GM18505 (cell line): ENCODE data around the gene TMEM179B.
A peak's percentile ranks its signal among the peaks of the same experiment; 100 is the strongest.
"Not testable (repeated sequence)": the region's sequence is repeated elsewhere in the genome, so short reads cannot be mapped to it uniquely, and the experiment has no call there.

Source experiments
- ATAC-seq: cut with Tn5 transposase; IDR thresholded peaks from one replicate; pipeline ENCODE4 v1.9.1; 2021; ENCODE audit not compliant: unreplicated experiment
- POLR2A ChIP-seq: IDR thresholded peaks from 4 replicates; pipeline ENCODE4 v1.6.1; 2011; ENCODE audit warnings: borderline replicate concordance; ENCODE audit not compliant: insufficient read depth, insufficient read length; ENCODE audit errors: extremely low read depth

The TMEM179B gene

DNA sequence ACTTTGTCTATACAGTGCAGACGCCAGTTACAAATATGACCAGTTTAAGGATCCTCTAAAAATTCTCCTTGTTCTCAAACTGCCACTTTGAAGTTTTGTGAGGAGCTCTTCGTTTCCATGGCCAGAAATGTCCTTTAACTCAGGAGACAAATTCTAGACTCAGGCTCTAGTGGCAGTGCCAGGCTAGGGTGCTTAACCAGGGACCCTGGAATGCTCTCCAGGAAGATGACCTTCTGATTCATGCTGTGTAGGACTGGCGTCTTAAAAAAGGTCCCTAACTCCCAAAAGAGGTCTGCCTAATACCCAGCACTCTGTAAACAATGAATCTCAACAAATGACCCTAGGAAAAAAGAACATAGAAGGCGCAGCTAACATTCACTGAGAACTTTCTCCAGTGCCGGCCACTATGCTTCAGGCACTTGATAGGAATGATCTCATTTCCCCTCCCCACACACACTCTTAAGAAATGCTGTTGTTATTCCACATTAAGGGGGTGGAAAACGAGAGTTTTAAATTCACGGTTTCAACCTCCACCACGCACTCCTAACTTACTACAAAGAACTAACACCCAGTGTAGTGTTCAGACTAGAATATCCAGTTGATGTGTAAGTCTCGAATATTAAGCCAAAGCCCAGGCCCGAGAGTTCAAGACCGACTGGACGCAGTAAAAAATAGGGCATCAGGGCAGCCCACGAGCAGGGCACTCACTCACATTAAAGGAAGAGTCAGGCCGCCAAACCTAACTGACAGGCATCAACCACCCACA lies 17.3 kb downstream of the TMEM179B start:
- TF ChIP-seq POLR2A: no peak
- no peak for ATAC-seq

DNA sequence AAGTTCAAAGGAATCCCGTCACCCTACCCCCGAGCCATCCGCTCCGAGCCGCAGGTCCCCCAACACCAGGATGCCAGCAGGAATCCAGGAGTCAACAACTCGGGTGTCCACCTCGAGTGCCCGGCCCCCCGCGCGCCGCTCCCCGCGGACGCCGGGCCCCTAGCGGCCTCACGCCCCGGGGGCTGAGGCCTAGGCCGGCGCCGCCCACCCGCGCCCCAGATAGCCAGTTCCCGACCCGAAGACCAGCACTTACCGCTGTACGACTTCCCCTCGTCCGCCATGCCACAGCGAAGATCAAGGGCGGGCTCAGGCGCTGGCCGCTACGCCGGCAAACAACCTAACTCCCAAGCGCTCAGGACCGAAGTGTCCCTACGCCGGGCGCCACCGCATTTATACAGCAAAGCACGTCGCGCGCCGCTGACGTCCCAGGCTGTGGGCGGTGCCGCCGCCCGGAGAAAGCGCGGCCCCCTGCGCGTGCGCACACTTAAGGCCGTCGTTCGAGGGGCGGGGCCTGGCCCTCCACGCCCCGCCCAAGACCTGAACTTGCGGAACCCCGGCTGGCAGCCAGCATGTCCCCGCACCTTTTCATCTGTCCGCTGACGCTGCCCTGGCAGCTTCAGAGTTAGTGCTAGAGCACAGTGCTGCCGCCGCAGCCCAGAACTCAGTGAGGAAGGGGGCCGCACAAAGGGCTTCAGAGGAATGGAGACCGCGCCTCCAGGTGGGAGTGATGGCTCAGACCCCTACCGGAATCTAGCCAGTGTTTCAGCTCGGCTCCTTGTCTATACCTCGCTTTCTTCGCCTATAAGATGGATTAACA lies 18.1 kb downstream of the TMEM179B start, which contains the start of gene NXF1:
NXF1 (minus strand) TSS at position 365 of the 817 bp plus-strand sequence; CDS start at position 281, 84 bp downstream.
- peak; percentile 100 for TF ChIP-seq POLR2A
- ATAC-seq: peak; percentile 83

DNA sequence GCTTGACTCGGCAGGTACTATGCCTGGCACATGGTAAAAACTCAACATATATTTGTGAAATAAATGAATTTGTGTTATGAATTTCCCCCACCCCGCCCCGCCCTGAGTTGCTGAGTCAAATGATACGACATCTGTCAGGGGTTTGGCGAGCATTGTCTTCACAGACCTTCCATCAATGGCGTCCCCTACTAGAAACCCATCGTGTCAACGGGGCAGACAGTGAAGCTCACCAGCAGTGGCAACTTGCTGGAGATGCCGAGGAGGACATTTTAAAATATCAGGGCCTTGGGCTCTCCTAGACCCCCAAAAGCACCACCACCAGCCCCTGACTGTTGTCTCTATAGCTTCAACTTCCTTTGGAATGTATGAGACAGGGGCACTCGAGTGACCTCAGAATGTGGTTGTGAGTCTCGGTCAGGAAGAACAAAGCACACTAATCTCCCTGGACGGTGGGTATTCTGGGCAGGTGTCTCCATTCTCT lies 18.8 kb downstream of the TMEM179B start:
- TF ChIP-seq POLR2A: no peak
- ATAC-seq: no peak

DNA sequence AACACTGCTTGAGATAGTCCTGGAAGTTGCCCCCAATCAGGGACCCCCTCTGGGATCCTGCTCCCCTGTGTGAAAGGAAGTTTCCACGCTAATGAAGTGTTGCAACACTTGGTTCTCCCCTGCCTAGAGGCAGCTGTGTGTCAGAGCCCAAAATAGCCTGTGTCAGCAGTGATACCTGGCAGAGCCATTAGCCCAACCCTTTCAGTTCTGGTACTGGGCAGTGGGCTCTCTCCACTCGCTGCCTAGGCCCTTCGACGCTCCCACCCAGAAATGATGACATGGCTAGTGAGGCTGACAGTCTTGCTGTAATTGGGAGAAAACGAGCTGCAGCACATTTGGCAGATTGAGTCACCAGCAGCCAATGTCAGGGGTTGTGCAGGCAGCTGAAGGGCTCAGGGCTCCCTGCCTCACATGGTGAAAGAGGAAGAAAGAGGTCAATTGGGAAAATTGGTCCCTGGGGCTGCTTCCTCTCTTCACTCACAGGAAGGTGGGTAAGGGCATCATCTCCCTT lies 19.5 kb downstream of the TMEM179B start:
- no peak for ATAC-seq
- TF ChIP-seq POLR2A: no peak

DNA sequence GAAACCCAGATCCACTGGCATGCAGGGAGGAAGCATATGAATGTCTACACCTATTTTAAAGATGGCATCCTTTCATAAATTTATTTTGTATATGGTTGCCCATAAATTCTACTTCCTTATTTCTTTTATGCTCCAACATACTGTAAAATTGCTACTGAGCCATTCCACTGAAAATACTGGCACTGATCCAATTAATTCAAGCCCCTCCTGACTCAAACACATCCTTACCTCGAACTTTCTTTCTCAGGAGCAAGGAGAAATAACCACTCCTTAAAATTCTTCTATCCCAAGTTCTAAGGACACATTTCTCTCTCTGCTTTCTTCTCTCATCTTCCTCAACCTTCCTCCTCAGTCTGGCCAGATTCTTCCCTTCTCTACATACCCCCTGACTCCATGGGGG lies 23.5 kb downstream of the TMEM179B start:
- no peak for ATAC-seq
- no peak for TF ChIP-seq POLR2A

DNA sequence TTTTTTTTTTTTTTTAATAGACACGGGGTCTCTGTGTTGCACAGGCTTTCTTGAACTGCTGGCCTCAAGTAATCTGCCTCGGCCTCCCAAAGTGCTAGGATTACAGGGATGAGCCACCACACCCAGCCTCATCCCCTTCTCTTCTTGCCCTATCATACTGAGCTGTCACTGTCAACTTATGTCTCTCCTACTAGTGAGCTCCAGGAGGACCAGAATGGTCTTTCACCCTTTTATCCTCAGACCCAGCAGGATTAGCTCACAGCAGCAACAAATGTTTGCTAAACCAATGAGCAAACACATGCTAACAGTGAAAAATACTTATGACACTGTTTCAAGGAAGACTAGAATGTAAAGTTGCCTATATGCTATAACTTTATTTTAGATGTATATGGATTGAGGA lies 24.5 kb downstream of the TMEM179B start:
- ATAC-seq: no peak
- TF ChIP-seq POLR2A: no peak

DNA sequence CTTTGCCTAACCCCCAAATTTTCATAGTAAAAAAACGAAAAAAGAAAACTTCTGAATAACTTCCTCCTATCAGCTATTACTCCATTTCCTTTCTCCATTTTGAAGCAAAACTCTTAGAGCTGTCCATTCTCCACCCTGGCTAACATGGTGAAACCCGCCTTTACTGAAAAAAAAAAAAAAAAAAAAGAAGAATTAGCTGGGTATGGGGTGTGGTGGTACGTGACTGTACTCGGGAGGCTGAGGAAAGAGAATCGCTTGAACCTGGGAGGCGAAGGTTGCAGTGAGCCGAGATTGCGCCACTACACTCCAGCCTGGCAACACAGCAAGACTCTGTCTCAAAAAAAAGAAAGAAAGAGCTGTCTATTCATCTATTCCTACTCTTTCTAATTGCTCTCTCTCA lies 29.4 kb downstream of the TMEM179B start:
- no peak for TF ChIP-seq POLR2A
- ATAC-seq: no peak

DNA sequence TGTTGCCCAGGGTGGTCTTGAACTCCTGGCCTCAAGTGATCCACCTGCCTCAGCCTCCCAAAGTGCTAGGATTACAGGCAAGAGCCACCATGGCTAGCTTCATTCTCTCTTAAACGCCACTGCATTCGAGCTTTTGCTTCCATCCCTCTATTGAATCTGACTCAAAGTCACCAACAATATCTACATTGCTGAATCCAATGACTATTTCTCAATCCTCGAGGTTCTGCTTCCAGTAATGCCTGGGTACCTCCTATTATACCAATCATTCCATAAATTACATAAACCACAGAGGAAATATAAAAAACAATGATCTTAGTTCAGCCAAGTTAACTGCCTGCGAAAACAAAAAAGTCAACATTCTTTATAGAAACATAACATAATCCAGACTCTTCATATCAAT lies 29.9 kb downstream of the TMEM179B start:
- no peak for TF ChIP-seq POLR2A

DNA sequence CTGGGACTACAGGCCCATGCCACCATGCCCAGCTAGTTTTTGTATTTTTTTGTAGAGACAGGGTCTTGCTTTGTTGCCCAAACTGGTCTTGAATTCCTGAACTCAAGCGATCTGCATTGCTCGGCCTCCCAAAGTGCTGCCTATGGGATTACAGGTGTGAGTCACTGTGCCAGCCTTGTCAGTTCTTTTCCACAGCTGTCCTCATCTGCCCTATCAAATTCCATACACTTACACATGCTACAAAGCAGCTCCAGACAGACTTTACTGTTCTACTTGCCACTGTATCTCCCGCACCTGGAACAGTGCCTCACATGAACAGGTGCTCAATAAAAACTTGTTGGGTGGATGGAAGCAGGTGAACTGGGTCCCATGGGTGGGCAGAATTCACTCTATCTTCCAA lies 36.5 kb downstream of the TMEM179B start:
- no peak for ATAC-seq
- TF ChIP-seq POLR2A: no peak

More for the DNA sequence above, 29.9 kb downstream of the TMEM179B start:
- ATAC-seq: no peak

DNA sequence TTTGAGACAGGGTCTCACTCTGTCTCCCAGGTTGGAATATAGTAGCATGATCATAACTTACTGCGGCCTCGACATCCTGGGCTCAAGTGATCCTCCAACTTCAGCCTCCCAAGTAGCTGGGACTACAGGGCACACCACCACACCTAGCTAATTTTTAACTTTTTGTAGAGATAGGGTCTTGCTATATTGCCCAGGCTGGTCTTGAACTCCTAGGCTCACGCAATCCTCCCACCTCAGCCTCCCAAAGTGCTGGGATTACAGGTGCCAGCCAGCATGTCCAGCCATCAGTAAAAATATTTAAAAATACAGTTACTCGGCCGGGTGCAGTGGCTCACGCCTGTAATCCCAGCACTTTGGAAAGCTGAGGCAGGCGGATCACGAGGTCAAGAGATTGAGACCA lies 40.9 kb downstream of the TMEM179B start:
- not testable (repeated sequence) for ATAC-seq

DNA sequence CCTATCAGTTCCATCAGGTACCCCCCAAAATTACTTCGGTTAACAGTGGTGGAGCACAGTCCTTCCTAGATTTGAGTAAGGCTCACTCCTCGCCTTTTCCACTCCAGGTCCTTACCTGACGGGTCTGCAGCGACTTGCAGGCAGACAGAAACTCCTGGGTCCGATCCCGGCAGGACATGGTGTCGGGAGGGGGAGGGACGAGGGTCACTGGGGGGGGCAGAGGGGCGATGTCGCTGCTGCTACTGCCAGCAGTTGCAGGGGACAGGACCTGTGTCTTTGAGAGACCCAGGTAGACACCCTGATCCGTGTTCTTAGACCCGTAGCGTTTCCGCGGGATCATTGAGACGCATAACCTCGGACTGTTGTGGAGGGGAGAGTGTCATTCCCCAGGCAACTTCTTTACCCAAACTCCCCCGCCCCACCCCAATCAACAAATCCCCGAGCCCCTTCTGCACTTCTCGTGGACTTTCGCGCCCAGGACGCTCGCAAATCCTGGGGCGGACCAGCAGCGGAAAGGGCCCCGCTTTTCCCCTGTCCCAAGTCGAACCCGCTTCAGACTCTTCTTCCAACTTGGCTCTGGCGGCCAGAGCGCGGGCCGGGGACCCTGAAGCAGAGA lies 43.8 kb downstream of the TMEM179B start:
- ATAC-seq: peak; percentile 6
- no peak for TF ChIP-seq POLR2A

DNA sequence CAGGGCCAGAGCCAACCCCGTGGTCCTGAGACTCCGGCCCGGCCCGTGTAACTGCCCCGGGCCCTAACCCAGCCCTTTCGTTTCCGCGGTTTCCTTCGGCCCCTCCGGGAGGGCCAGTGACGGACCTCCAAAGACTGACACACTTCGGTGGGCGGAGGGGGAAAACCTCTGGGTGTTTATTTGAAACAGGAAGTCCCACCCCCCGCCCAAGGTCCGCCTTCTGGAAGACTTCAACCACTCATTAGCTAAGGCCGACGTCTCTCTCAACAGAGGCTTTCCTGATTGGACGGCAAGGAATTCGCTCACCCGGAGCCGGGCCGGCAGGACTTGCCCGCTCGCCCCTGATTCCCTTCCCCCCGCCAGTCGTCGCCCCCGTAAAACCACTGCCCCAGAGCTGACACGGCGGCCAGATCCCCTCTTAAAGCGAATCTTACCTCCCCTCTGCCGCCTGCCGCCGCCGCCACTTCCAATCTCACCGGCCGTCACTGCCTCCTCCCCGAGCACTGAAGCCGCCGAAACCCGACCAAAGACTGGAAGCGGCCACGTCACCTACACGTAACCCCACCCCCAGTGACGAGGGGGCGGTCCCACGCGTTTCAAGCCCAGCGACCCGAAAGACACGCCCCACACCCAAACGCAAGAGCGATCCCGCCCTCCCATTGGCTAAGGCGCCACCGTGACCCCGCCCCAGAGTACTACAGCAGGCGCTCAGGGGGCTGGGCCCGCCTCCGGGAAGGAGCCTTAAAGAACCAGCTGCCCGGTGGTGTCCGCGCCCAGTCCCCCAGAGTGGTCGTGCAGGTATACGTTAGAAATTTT lies 44.5 kb downstream of the TMEM179B start, which contains the start of gene STX5:
STX5 (minus strand) TSS at position 532 of the 816 bp plus-strand sequence. CDS start 808 bp downstream, outside the sequence.
- peak; percentile 81 for TF ChIP-seq POLR2A
- peak; percentile 83 for ATAC-seq
